PC-9 (cell line): ENCODE data around the gene PLEKHA7. TPM values are rescaled to one million over a fixed set of nuclear protein-coding genes. Genes with fewer than 3 reads are reported as not detected.

Source experiments
- BruUV-seq: library from RNA; stranded (reverse); fragments of 400-500 nt; replicated peaks from 2 replicates; lab custom pipeline; 2021; lab: Mats Ljungman, UMichigan
- CTCF ChIA-PET: fragments of 300-600 bp; sonication (Branson Sonifier 250); formaldehyde crosslinking; loops from one replicate; lab custom pipeline; 2022; ENCODE audit warnings: antibody characterized with exemption; lab: Charles Lee
- POLR2A ChIA-PET: fragments of 300-600 bp; sonication (Branson Sonifier 250); formaldehyde crosslinking; loops from one replicate; lab custom pipeline; 2022; ENCODE audit warnings: antibody characterized with exemption; ENCODE audit not compliant: unreplicated experiment; lab: Charles Lee
- DNase-seq, 2 experiments: peaks; one replicate each; pipeline versions ENCODE4 v3.0.0 to v3.0.0-alpha.2; 2015 to 2022; ENCODE audit warnings: mixed read lengths in 1 of 2
- H2AFZ ChIP-seq: fragments of 200-600 bp; sonication (generic); 2 replicates; pipeline ENCODE4 v1.8.1; 2017; ENCODE audit warnings: antibody characterized with exemption
- H3F3A ChIP-seq: fragments of 200-600 bp; sonication (generic); 2 replicates; pipeline ENCODE4 v1.8.1; 2017; ENCODE audit warnings: antibody characterized with exemption, mild to moderate bottlenecking, low read depth; ENCODE audit not compliant: insufficient read depth
- H3K27ac ChIP-seq: fragments of 200-600 bp; sonication (generic); 2 replicates; pipeline ENCODE4 v1.6.1; 2016; ENCODE audit warnings: mixed run types
- H3K27me3 ChIP-seq: fragments of 200-600 bp; sonication (generic); 2 replicates; pipeline ENCODE4 v1.6.1; 2016; ENCODE audit warnings: low read depth, mixed run types; ENCODE audit not compliant: insufficient read depth
- H3K36me3 ChIP-seq: fragments of 200-600 bp; sonication (generic); 2 replicates; pipeline ENCODE4 v1.6.1; 2016; ENCODE audit warnings: low read depth, mixed run types
- H3K4me1 ChIP-seq: fragments of 200-600 bp; sonication (generic); replicated peaks from 2 replicates; pipeline ENCODE4 v1.6.1; 2016; ENCODE audit warnings: mixed run types; ENCODE audit not compliant: insufficient read depth
- H3K4me2 ChIP-seq: fragments of 200-600 bp; sonication (generic); 2 replicates; pipeline ENCODE4 v1.6.1; 2017; ENCODE audit warnings: mixed run types
- H3K4me3 ChIP-seq: fragments of 200-600 bp; sonication (generic); 2 replicates; pipeline ENCODE4 v1.6.1; 2016; ENCODE audit warnings: mixed run types
- H3K79me2 ChIP-seq: fragments of 200-600 bp; sonication (generic); 2 replicates; pipeline ENCODE4 v1.6.1; 2017; ENCODE audit warnings: low read depth, mixed run types
- H3K9me2 ChIP-seq: fragments of 200-600 bp; sonication (generic); 2 replicates; pipeline ENCODE4 v1.8.1; 2017; ENCODE audit warnings: mild to moderate bottlenecking; ENCODE audit not compliant: insufficient read depth
- H3K9me3 ChIP-seq: fragments of 200-600 bp; sonication (generic); 2 replicates; pipeline ENCODE4 v1.8.1; 2016; ENCODE audit warnings: low read depth; ENCODE audit not compliant: insufficient read depth
- H4K20me1 ChIP-seq: fragments of 200-600 bp; sonication (generic); 2 replicates; pipeline ENCODE4 v1.8.1; 2017; ENCODE audit not compliant: insufficient read depth
- CTCF ChIP-seq: fragments of 200-600 bp; sonication (generic); conservative IDR thresholded peaks from 2 replicates; pipeline ENCODE4 v1.6.1; 2017; ENCODE audit warnings: mixed run types, antibody characterized with exemption, mild to moderate bottlenecking, moderate library complexity
- EZH2 ChIP-seq: fragments of 200-600 bp; sonication (generic); IDR thresholded peaks from 2 replicates; pipeline ENCODE4 v1.8.0; 2017; ENCODE audit warnings: antibody characterized with exemption, low read depth
- intact Hi-C: fragments of 100-400 bp; cut with micrococcal nuclease; formaldehyde crosslinking; loops from one replicate; pipeline ENCODE4 v1.10.0; 2022; ENCODE audit not compliant: unreplicated experiment
- total RNA-seq: library from RNA; stranded (reverse); gene quantifications from 2 replicates; pipeline ENCODE4 v1.2.3, GENCODE V29; 2021

PLEKHA7 gene
- total RNA-seq, 1 experiment from 2014 or later = 26.9 TPM

- Histone ChIP-seq H4K20me1 (no peaks in the 10 kb centered on the region), H3K79me2 (peaks cover 58% of the 10 kb centered on the region), H3K4me3 (no peak overlapping the region), H3K27ac (peak overlapping the region; percentile 23; the same call in 1 of the 2 replicates), H3K9me3 (no peaks in the 10 kb centered on the region), H3K36me3 (no peaks in the 10 kb centered on the region), H2AFZ (no peak overlapping the region), H3K4me2 (peak overlapping the region; percentile 28), H3K9me2 (no peaks in the 10 kb centered on the region), H3K27me3 (no peaks in the 10 kb centered on the region), H3K4me1 (peaks cover 37% of the 10 kb centered on the region), H3F3A (peaks cover 19% of the 10 kb centered on the region)
- CTCF ChIA-PET = interaction anchor here (1.0 to 2.7 kb wide), 2 partner anchors 60 to 62 kb away, joined by 3 to 11 read pairs; no protein-coding TSS in a partner anchor
- TF ChIP-seq CTCF (0 out of 2 replicates have a peak, but pooled peaks have one; percentile 7), EZH2 (no peak)
- POLR2A ChIA-PET = interaction anchor here (0.5 kb wide), 1 partner anchor 936 kb away, joined by 4 read pairs; no protein-coding TSS in a partner anchor
- intact Hi-C loops = loop anchor here (2.0 kb wide), 1 partner anchor 43 kb away; no protein-coding TSS in a partner anchor
- no TSS peak for BruUV-seq
- no peak for DNase-seq
These were observed 132.4 kb downstream of the PLEKHA7 start for GRCh38 chr11:16881766-16882165.

- Histone ChIP-seq H3K79me2 (peaks cover 55% of the 10 kb centered on the region), H4K20me1 (no peaks in the 10 kb centered on the region), H3K27me3 (no peaks in the 10 kb centered on the region), H3K27ac (peak overlapping the region; percentile 23; the same call in 1 of the 2 replicates), H3K36me3 (no peaks in the 10 kb centered on the region), H3K4me2 (peak overlapping the region; percentile 28; the same call in 1 of the 2 replicates), H3K9me2 (no peaks in the 10 kb centered on the region), H3K4me1 (peaks cover 37% of the 10 kb centered on the region), H3F3A (peaks cover 19% of the 10 kb centered on the region), H2AFZ (no peak overlapping the region), H3K4me3 (no peak overlapping the region), H3K9me3 (no peaks in the 10 kb centered on the region)
- TF ChIP-seq CTCF = peak; percentile 23; the same call in 1 of the 2 replicates
- TF ChIP-seq EZH2 = no peak
- CTCF ChIA-PET = interaction anchor here (1.0 to 2.7 kb wide), 2 partner anchors 59 to 61 kb away, joined by 3 to 11 read pairs; no protein-coding TSS in a partner anchor
- POLR2A ChIA-PET = interaction anchor here (0.5 kb wide), 1 partner anchor 935 kb away, joined by 4 read pairs; no protein-coding TSS in a partner anchor
- DNase-seq = peak; percentile 53 to 54
- intact Hi-C loops = no loop called here
- BruUV-seq = no TSS peak
These were observed 133.0 kb downstream of the PLEKHA7 start for GRCh38 chr11:16881074-16881709.

GRCh38 chr11:16880184-16880801 lies 133.9 kb downstream of the PLEKHA7 start:
- ChIA-PET CTCF (no interaction called here), POLR2A (interaction anchor here (0.5 kb wide), 1 partner anchor 1225 kb away, joined by 5 read pairs; no protein-coding TSS in a partner anchor)
- Histone ChIP-seq H3K9me3 (no peaks in the 10 kb centered on the region), H3K79me2 (peaks cover 51% of the 10 kb centered on the region), H4K20me1 (no peaks in the 10 kb centered on the region), H3K27ac (no peak overlapping the region), H2AFZ (no peak overlapping the region), H3K4me2 (no peak overlapping the region), H3K9me2 (no peaks in the 10 kb centered on the region), H3K4me1 (peaks cover 37% of the 10 kb centered on the region), H3K4me3 (no peak overlapping the region), H3F3A (peaks cover 19% of the 10 kb centered on the region), H3K36me3 (no peaks in the 10 kb centered on the region), H3K27me3 (no peaks in the 10 kb centered on the region)
- TF ChIP-seq EZH2 = no peak
- intact Hi-C loops = no loop called here
- no TSS peak for BruUV-seq
- no peak for DNase-seq
